Testis (tissue), 3 donors: ENCODE data around the gene MRPS2. TPM values are rescaled to one million over a fixed set of nuclear protein-coding genes. Genes with fewer than 3 reads are reported as not detected.
"Not testable (repeated sequence)": the region's sequence is repeated elsewhere in the genome, so short reads cannot be mapped to it uniquely, and the experiment has no call there.

Experiments used
- DNase-seq: peaks from one replicate; pipeline ENCODE4 v3.0.0-alpha.2; 2019
- H3K27ac ChIP-seq, 2 donors: fragments of 200-600 bp; sonication (generic); one replicate each; pipeline ENCODE4 v1.5.1; 2019
- H3K27me3 ChIP-seq: fragments of 200-600 bp; sonication (generic); one replicate; pipeline ENCODE4 v1.5.1; 2019
- H3K36me3 ChIP-seq: fragments of 200-600 bp; sonication (generic); one replicate; pipeline ENCODE4 v1.5.1; 2017; ENCODE audit warnings: low read depth; ENCODE audit errors: missing control alignments
- H3K4me1 ChIP-seq: fragments of 200-600 bp; sonication (generic); one replicate; pipeline ENCODE4 v1.5.1; 2019
- H3K4me3 ChIP-seq, 2 donors: fragments of 200-600 bp; sonication (generic); one replicate each; pipeline ENCODE4 v1.5.1; 2017 to 2019
- H3K9me3 ChIP-seq: fragments of 200-600 bp; sonication (generic); one replicate; pipeline ENCODE4 v1.5.1; 2017
- CTCF ChIP-seq, 3 experiments: fragments of 450-650 bp in 2 of 3; fragments of 200-600 bp in 1 of 3; sonication (generic) in 1 of 3; IDR thresholded peaks; one replicate each; pipeline ENCODE4 v1.5.1; 2016 to 2019; ENCODE audit warnings: antibody characterized with exemption in 3 of 3, mild to moderate bottlenecking in 2 of 3, moderate library complexity in 1 of 3
- POLR2A ChIP-seq: fragments of 450-650 bp; IDR thresholded peaks from one replicate; pipeline ENCODE4 v1.6.1; 2017; ENCODE audit warnings: antibody characterized with exemption, mild to moderate bottlenecking, moderate library complexity
- WGBS, 2 donors: methylation state at CpG; one replicate each; pipeline ENCODE4 v1.1.5; 2018; 5-methylcytosine and 5-hydroxymethylcytosine counted together
- intact Hi-C: fragments of 100-400 bp; cut with DNase I; formaldehyde crosslinking; loops from one replicate; pipeline ENCODE4 v1.15.1; 2023; ENCODE audit warnings: low total_unique reads
- polyA plus RNA-seq: library from polyadenylated mRNA; stranded (reverse); fragments of 350-450 nt; fragmentation: Illumina TruSeq; extraction: RNeasy Lipid Tissue Mini Kit (QIAGEN cat#74804); gene quantifications from one replicate; pipeline ENCODE4 v1.2.3, GENCODE V29; 2014; ENCODE audit warnings: low read depth, low replicate concordance; ENCODE audit not compliant: insufficient read depth
- total RNA-seq, 2 donors: library from RNA; depleted of rRNA; stranded (reverse); fragments of >200 nt; gene quantifications; one replicate each; pipeline ENCODE4 v1.2.3, GENCODE V29; 2016

MRPS2 gene
- total and polyA plus RNA-seq, 3 donors from 2014 or later = 34.7 to 40.4 (median 35.9) TPM

- DNase-seq, H3K36me3 ChIP-seq, H3K4me3 ChIP-seq, H3K4me1 ChIP-seq, H3K27ac ChIP-seq, H3K27me3 ChIP-seq, intact Hi-C loops, H3K9me3 ChIP-seq: not testable (repeated sequence)
- 89 to 90% methylated on average over 4 to 21 of the region's 21 CpGs for WGBS, 2 donors
Measured at GRCh38 chr9:135546792-135547617, 46.5 kb downstream of the MRPS2 start.

- Histone ChIP-seq H3K4me3 (no peak overlapping the region), H3K27ac (no peak overlapping the region), H3K27me3 (no peaks in the 10 kb centered on the region), H3K9me3 (no peaks in the 10 kb centered on the region), H3K4me1 (no peaks in the 10 kb centered on the region), H3K36me3 (no peaks in the 10 kb centered on the region)
- TF ChIP-seq POLR2A (no peak), CTCF (IDR thresholded peaks at IDR 0.05) (no peak)
- intact Hi-C loops = no loop called here
- 90 to 95% methylated on average over 21 to 24 of the region's 28 CpGs for WGBS, 2 donors
- DNase-seq = no peak
Measured at GRCh38 chr9:135547756-135548736, 47.6 kb downstream of the MRPS2 start.

- H3K36me3 ChIP-seq, DNase-seq, H3K4me3 ChIP-seq, H3K4me1 ChIP-seq, H3K27ac ChIP-seq, H3K27me3 ChIP-seq, intact Hi-C loops, H3K9me3 ChIP-seq: not testable (repeated sequence)
- 85 to 86% methylated on average over 11 to 28 of the region's 28 CpGs for WGBS, 2 donors
Measured at GRCh38 chr9:135549478-135550343, 49.2 kb downstream of the MRPS2 start.

GRCh38 chr9:135550344-135550918 lies 49.9 kb downstream of the MRPS2 start:
- Histone ChIP-seq H3K4me3 (no peak overlapping the region), H3K27ac (no peak overlapping the region), H3K36me3 (no peaks in the 10 kb centered on the region), H3K4me1 (no peaks in the 10 kb centered on the region), H3K27me3 (no peaks in the 10 kb centered on the region), H3K9me3 (no peaks in the 10 kb centered on the region)
- intact Hi-C loops = no loop called here
- TF ChIP-seq POLR2A (no peak), CTCF (IDR thresholded peaks at IDR 0.05) (no peak)
- no peak for DNase-seq
- 84% methylated on average over 8 to 16 of the region's 17 CpGs for WGBS, 2 donors

- H3K4me1 ChIP-seq = no peaks in the 10 kb centered on the region
- H3K4me3 ChIP-seq = no peak overlapping the region
- H3K27me3 ChIP-seq = no peaks in the 10 kb centered on the region
- no peak for DNase-seq
- H3K36me3 ChIP-seq = no peaks in the 10 kb centered on the region
- TF ChIP-seq CTCF (IDR thresholded peaks at IDR 0.05) = no peak
- no peak for TF ChIP-seq POLR2A
- WGBS, 2 donors = 72 to 78% methylated on average over 14 of the region's 14 CpGs
- no peak overlapping the region for H3K27ac ChIP-seq
- intact Hi-C loops = no loop called here
- no peaks in the 10 kb centered on the region for H3K9me3 ChIP-seq
Measured at GRCh38 chr9:135551031-135551430, 50.5 kb downstream of the MRPS2 start.
